Adrenal gland (tissue), 12 donors: Measurements from ENCODE around the gene FCRL5. TPM values are rescaled to one million over a fixed set of nuclear protein-coding genes. Genes with fewer than 3 reads are reported as not detected.

Source experiments
- DNase-seq, 7 donors: peaks; one replicate each; pipeline ENCODE4 v3.0.0-alpha.2; 2019 to 2020
- H3K27ac ChIP-seq, 5 donors: fragments of 200-600 bp; sonication (generic) in 4 of 5; 1 replicate in 3 of 5; 2 replicates in 2 of 5; pipeline versions ENCODE4 v1.5.1 to v1.8.0; 2016 to 2020; ENCODE audit warnings: mild to moderate bottlenecking in 1 of 5
- H3K27me3 ChIP-seq: fragments of 200-600 bp; 2 replicates; pipeline ENCODE4 v1.8.0; 2021
- H3K36me3 ChIP-seq, 2 donors: fragments of 200-600 bp; replicated peaks in 1 of 2; 1 replicate in 1 of 2; 2 replicates in 1 of 2; pipeline versions ENCODE4 v1.5.1 to v1.8.0; 2018 to 2022
- H3K4me1 ChIP-seq, 2 donors: fragments of 200-600 bp; replicated peaks in 1 of 2; 1 replicate in 1 of 2; 2 replicates in 1 of 2; pipeline versions ENCODE4 v1.5.1 to v1.8.0; 2018 to 2021
- H3K4me3 ChIP-seq, 4 donors: fragments of 200-600 bp; sonication (generic) in 3 of 4; one replicate each; pipeline ENCODE4 v1.5.1; 2016 to 2018
- H3K9me3 ChIP-seq, 3 donors: fragments of 200-600 bp; sonication (generic) in 1 of 3; replicated peaks in 1 of 3; 1 replicate in 2 of 3; 2 replicates in 1 of 3; pipeline versions ENCODE4 v1.5.1 to v1.8.0; 2016 to 2021
- POLR2A ChIP-seq, 2 donors: fragments of 450-650 bp; IDR thresholded peaks; one replicate each; pipeline ENCODE4 v1.6.1; 2017; ENCODE audit warnings: antibody characterized with exemption in 2 of 2, mild to moderate bottlenecking in 2 of 2, moderate library complexity in 1 of 2
- WGBS, 4 donors: extraction: QIAGEN DNeasy Blood & Tissue Kit in 2 of 4; methylation state at CpG; one replicate each; pipeline versions ENCODE4 v1.1.5 to v1.1.7; 2013 to 2017; 5-methylcytosine and 5-hydroxymethylcytosine counted together
- intact Hi-C, 2 donors: fragments of 100-400 bp; cut with DNase I; formaldehyde crosslinking; loops; one replicate each; pipeline versions ENCODE4 v1.14.1 to v1.15.0; 2022 to 2023
- polyA plus RNA-seq, 3 donors: library from polyadenylated mRNA; stranded (reverse); fragments of 200-250 nt in 2 of 3; fragments of 350-450 nt in 1 of 3; fragmentation: Illumina TruSeq in 1 of 3; extraction: RNeasy Lipid Tissue Mini Kit (QIAGEN cat#74804) in 1 of 3; gene quantifications; one replicate each; pipeline ENCODE4 v1.2.3, GENCODE V29; 2013 to 2014
- total RNA-seq, 9 donors: library from RNA; depleted of rRNA in 4 of 9; stranded (reverse); fragments of >200 nt in 4 of 9; fragments of 120-200 nt in 1 of 9; fragmentation: NEBNext Ultra II Directional in 1 of 9; extraction: Animal tissue kit (Norgen Biotek cat#: 25700) in 1 of 9; gene quantifications; one replicate each; pipeline versions ENCODE4 v1.1.0 to v1.2.4, GENCODE V29; 2013 to 2023
- TF ChIP-seq, protein P1 (sequence below), 6 experiments: fragments of 450-650 bp in 4 of 6; fragments of 200-600 bp in 2 of 6; sonication (generic) in 1 of 6; IDR thresholded peaks; 1 replicate in 5 of 6; 2 replicates in 1 of 6; pipeline versions ENCODE4 v1.5.1 to v1.8.0; 2016 to 2021; ENCODE audit warnings: antibody characterized with exemption in 6 of 6, mild to moderate bottlenecking in 2 of 6, moderate library complexity in 1 of 6
- donor health status: healthy with polysubstance abuse.
- donor health status: Bipolar disorder and iron deficiency.
- donor health status: DM: yes; HTN: yes; CAD: no.
- donor health status: DM: no; HTN: no; CAD: no.
- donor health status: DM: no; HTN: no; CAD: no.
- donor health status: DM: yes; HTN: yes; CAD: no.

FCRL5 gene
- total and polyA plus RNA-seq, 12 donors: under 0.01 to 1.1 (median 0.24) TPM; not detected in 5

DNA sequence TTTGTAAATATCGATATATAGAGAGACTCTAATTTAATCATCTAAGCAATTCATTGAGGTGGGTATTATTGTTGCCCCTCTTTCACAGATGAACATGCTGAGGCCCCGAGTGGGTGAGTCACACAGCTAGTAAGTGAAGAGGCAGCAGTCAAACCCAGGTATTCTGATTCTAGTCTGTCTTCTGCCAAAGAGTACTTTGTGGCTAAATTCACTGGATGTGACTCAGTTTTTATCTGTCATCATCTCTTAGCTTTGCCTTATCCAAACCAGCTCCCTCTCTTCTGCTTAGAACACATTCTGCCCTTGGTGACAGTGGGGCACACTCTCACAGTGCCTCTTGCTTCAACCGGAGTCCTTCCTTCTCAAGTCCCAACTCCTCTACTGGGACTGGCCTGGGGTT lies 11.5 kb downstream of the FCRL5 start:
- TF ChIP-seq, protein P1, sequence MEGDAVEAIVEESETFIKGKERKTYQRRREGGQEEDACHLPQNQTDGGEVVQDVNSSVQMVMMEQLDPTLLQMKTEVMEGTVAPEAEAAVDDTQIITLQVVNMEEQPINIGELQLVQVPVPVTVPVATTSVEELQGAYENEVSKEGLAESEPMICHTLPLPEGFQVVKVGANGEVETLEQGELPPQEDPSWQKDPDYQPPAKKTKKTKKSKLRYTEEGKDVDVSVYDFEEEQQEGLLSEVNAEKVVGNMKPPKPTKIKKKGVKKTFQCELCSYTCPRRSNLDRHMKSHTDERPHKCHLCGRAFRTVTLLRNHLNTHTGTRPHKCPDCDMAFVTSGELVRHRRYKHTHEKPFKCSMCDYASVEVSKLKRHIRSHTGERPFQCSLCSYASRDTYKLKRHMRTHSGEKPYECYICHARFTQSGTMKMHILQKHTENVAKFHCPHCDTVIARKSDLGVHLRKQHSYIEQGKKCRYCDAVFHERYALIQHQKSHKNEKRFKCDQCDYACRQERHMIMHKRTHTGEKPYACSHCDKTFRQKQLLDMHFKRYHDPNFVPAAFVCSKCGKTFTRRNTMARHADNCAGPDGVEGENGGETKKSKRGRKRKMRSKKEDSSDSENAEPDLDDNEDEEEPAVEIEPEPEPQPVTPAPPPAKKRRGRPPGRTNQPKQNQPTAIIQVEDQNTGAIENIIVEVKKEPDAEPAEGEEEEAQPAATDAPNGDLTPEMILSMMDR (IDR thresholded peaks at IDR 0.05): no peak
- TF ChIP-seq POLR2A (IDR thresholded peaks at IDR 0.05): no peak
- H3K4me1 ChIP-seq: no peaks in the 10 kb centered on the region
- 60 to 79% (median 76%) methylated on average over 3 of the region's 3 CpGs for WGBS, 4 donors
- DNase-seq: no peak
- H3K27me3 ChIP-seq: peaks cover under 1% of the 10 kb centered on the region
- H3K27ac ChIP-seq: no peak overlapping the region
- H3K36me3 ChIP-seq: no peaks in the 10 kb centered on the region
- no peaks in the 10 kb centered on the region for H3K9me3 ChIP-seq
- no peak overlapping the region for H3K4me3 ChIP-seq
- intact Hi-C loops: no loop called here

DNA sequence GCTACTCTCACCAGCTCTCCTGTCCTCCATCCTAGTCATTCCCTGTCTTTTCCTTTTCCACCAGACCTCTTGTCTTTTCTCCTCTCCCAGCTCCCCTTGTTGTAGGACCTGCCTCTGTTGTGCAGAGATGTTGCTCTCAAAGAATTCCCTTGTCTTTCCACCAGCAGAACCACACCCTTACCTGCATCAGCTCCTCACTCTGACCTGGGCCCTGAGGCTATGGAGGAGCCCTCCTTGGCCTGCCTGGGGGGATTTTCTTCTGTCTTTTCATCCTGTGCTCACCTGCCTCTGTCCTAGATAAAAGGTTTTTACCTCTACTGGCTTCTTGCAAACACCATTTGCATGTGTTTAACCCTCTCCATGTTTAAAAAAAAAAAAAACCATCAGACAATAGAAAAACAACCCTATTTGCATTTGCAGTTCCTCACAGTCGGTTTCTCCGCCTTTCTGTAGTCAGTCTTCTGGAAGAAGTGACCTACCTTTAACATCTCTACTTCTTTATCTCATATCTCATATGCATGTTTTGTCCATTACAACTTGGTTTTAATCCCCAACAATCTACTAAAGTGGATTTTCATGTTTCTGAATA lies 12.1 kb downstream of the FCRL5 start:
- intact Hi-C loops: no loop called here
- no peak for TF ChIP-seq POLR2A (IDR thresholded peaks at IDR 0.05)
- TF ChIP-seq, protein P1 (IDR thresholded peaks at IDR 0.05): no peak
- H3K9me3 ChIP-seq: no peaks in the 10 kb centered on the region
- no peak for DNase-seq
- H3K36me3 ChIP-seq: no peaks in the 10 kb centered on the region
- H3K4me3 ChIP-seq: no peak overlapping the region
- WGBS, 4 donors: 14 to 56% (median 19%) methylated on average over 2 of the region's 2 CpGs
- no peaks in the 10 kb centered on the region for H3K27me3 ChIP-seq
- no peaks in the 10 kb centered on the region for H3K4me1 ChIP-seq
- no peak overlapping the region for H3K27ac ChIP-seq

DNA sequence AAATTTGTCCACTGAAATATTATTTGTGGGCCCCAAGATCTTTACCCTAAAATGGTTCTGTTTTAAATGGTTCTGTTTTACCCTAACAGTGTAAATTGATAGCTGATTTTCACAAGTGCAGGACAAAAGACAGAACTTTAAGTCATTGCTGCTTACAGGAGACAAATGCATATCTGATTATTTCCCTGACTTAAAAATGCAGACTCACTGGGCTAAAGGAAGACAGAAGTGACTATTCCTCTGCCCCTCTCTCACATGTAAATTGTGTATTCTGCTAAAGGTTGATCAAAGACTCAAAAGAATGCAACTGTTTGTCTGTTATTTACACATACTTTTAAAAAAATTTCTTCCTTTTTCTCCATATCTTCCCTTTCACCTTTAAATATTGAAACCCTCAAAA lies 12.7 kb downstream of the FCRL5 start:
- H3K4me3 ChIP-seq: no peak overlapping the region
- intact Hi-C loops: no loop called here

DNA sequence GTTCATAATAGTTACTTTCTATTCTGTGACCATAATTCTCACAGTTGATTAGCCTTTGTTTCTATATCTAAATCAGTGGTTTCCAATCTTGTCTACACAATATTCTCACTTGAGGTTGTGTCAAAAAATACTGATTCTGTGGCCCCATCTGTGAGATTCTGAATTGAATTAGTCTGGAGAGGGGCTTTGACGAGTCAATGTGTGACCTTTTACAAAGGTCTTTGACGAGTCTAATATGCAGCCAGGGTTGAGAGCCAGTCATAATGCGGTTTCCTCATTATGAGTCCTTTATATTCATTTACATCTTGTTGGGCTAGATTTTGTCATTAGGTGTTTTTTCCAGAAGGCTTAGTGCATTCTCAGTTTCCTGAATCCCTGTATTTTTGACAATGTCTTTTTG lies 19.7 kb downstream of the FCRL5 start:
- intact Hi-C loops: no loop called here
- TF ChIP-seq, protein P1 (IDR thresholded peaks at IDR 0.05): no peak
- no peak for TF ChIP-seq POLR2A (IDR thresholded peaks at IDR 0.05)
- H3K27ac ChIP-seq: no peak overlapping the region
- WGBS, 4 donors: 57 to 73% (median 67%) methylated on average over 3 of the region's 3 CpGs
- peaks cover 2% of the 10 kb centered on the region for H3K27me3 ChIP-seq
- no peak overlapping the region for H3K4me3 ChIP-seq
- no peaks in the 10 kb centered on the region for H3K36me3 ChIP-seq
- H3K9me3 ChIP-seq: no peaks in the 10 kb centered on the region
- DNase-seq: no peak
- H3K4me1 ChIP-seq: no peaks in the 10 kb centered on the region

More for the DNA sequence above, 12.7 kb downstream of the FCRL5 start:
- DNase-seq: no peak
- Histone ChIP-seq H3K9me3 (no peaks in the 10 kb centered on the region), H3K4me1 (no peaks in the 10 kb centered on the region), H3K27ac (no peak overlapping the region), H3K27me3 (no peaks in the 10 kb centered on the region), H3K36me3 (no peaks in the 10 kb centered on the region)
- TF ChIP-seq POLR2A (IDR thresholded peaks at IDR 0.05): no peak

DNA sequence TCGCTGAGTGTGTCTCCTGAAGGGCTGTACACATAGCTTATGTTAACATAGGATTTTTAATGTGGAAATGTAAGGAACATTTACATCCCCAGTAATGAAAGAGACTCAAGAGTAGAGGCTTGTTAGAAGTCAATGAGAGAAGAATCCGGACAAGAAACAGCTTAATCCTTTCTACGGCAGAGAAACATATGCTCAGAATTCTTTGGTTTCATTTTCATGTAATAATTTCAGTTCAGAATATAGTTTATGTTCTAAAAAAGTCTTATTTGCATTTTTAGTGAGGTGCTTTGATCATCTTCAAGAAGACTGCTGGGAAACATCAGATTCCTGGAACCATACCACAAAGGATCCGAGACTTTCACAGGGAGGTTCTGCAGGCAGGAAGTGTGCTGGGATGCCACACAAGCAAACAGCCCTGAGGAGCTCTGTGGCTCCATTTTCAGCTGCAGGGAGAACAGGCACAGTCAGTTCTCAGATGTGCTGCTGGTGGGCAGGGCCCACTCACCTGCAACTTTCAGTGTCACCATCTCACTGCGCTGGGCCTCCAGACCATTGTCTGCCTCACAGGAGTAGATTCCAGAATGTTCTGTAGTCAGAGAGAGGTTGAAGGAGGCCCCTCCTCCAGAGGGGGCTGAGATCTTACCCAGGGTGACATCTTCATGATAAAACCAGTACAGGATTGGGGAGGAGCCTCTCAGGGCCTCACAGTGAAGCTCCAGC lies 28.4 kb downstream of the FCRL5 start:
- no peak overlapping the region for H3K4me3 ChIP-seq
- no peaks in the 10 kb centered on the region for H3K36me3 ChIP-seq
- WGBS, 4 donors: 81 to 89% (median 83%) methylated on average over 4 to 5 of the region's 5 CpGs
- no peak for TF ChIP-seq POLR2A (IDR thresholded peaks at IDR 0.05)
- no peak for DNase-seq
- no peaks in the 10 kb centered on the region for H3K9me3 ChIP-seq
- intact Hi-C loops: no loop called here
- no peak overlapping the region for H3K27ac ChIP-seq
- H3K27me3 ChIP-seq: peaks cover 9% of the 10 kb centered on the region
- no peaks in the 10 kb centered on the region for H3K4me1 ChIP-seq
